AG04449 (cell line): Measurements from ENCODE around the gene TP53.

Experiments used
- CTCF ChIA-PET: fragments of 350-600 bp; formaldehyde crosslinking; extraction: SDS; loops from one replicate; lab custom pipeline; 2021; ENCODE audit warnings: antibody characterized with exemption; lab: Yijun Ruan, JAX
- POLR2A ChIA-PET: fragments of 400-600, 350-600 bp; formaldehyde crosslinking; extraction: SDS; loops from one replicate; lab custom pipeline; 2020; ENCODE audit warnings: antibody characterized with exemption, inconsistent platforms; lab: Yijun Ruan, JAX
- DNase-seq: peaks from one replicate; pipeline ENCODE4 v3.0.0-alpha.2; 2010; ENCODE audit warnings: low read depth, low spot score
- H3K4me3 ChIP-seq: 2 replicates; pipeline ENCODE4 v1.5.1; 2011; ENCODE audit warnings: low read depth, mild to moderate bottlenecking, control low read depth, low read length
- CTCF ChIP-seq: IDR thresholded peaks from one replicate; pipeline ENCODE4 v1.5.1; 2011; ENCODE audit warnings: mild to moderate bottlenecking, moderate library complexity, low read length, control low read depth, inconsistent platforms; ENCODE audit not compliant: insufficient read depth; ENCODE audit errors: missing control alignments

TP53 gene

GRCh38 chr17:7688808-7689316 is 1.6 kb upstream of the TP53 start:
- ChIA-PET CTCF (interaction anchor here (0.7 to 9.5 kb wide), 23 partner anchors 11 to 175 kb away, joined by 3 to 201 read pairs (median 14); partner anchors contain the start of genes ATP1B2, MPDU1, SAT2 and SHBG), POLR2A (interaction anchor here (0.6 to 2.2 kb wide), 3 partner anchors 28 to 126 kb away, joined by 4 to 15 read pairs (median 4); no protein-coding TSS in a partner anchor)
- H3K4me3 ChIP-seq, result peak overlapping the region; percentile 66
- no peak for DNase-seq
- no peak for TF ChIP-seq CTCF

- CTCF ChIA-PET, result interaction anchor here (0.6 to 9.5 kb wide), 70 partner anchors 12 to 761 kb away, joined by 3 to 201 read pairs (median 5); partner anchors contain the start of genes ATP1B2, CD68, EFNB3 and FXR2
- H3K4me3 ChIP-seq, result peak within 1 kb of the TSS; percentile 99
- TF ChIP-seq CTCF, result peak; percentile 94
- POLR2A ChIA-PET, result interaction anchor here (0.7 to 3.0 kb wide), 14 partner anchors 11 to 486 kb away, joined by 3 to 21 read pairs (median 4); partner anchors contain the start of genes CD68, EFNB3, FXR2 and MPDU1
- DNase-seq, result peak; percentile 94
Observed at GRCh38 chr17:7687908-7688807, 868 bp upstream of the TP53 start, which contains the start of gene WRAP53. WRAP53 (plus strand) TSS chr17:7688477; CDS start chr17:7688649, 172 bp downstream.

- peak; percentile 28 for DNase-seq
- ChIA-PET CTCF (interaction anchor here (0.8 to 9.5 kb wide), 27 partner anchors 11 to 641 kb away, joined by 3 to 201 read pairs (median 13); partner anchors contain the start of genes CD68, FXR2, MPDU1 and SAT2), POLR2A (interaction anchor here (0.6 to 3.0 kb wide), 18 partner anchors 9 to 357 kb away, joined by 3 to 21 read pairs (median 4); partner anchors contain the start of genes CD68, EFNB3, FXR2 and MPDU1)
- peak overlapping the region; percentile 99 for H3K4me3 ChIP-seq
- TF ChIP-seq CTCF, result no peak
Observed at GRCh38 chr17:7686222-7687071, 843 bp downstream of the TP53 start.

GRCh38 chr17:7685533-7686221 is 1.6 kb downstream of the TP53 start:
- peak; percentile 45 for DNase-seq
- CTCF ChIA-PET, result interaction anchor here (0.8 to 9.5 kb wide), 12 partner anchors 10 to 248 kb away, joined by 3 to 201 read pairs (median 24); partner anchors contain the start of genes MPDU1, SAT2, SHBG and SOX15
- no peak for TF ChIP-seq CTCF
- H3K4me3 ChIP-seq, result peak overlapping the region; percentile 99
- POLR2A ChIA-PET, result interaction anchor here (0.6 to 3.0 kb wide), 12 partner anchors 11 to 356 kb away, joined by 3 to 21 read pairs (median 5); partner anchors contain the start of genes CD68, EFNB3, FXR2 and MPDU1

GRCh38 chr17:7684851-7685532 is 2.3 kb downstream of the TP53 start:
- CTCF ChIA-PET, result interaction anchor here (0.8 to 9.5 kb wide), 3 partner anchors 12 to 71 kb away, joined by 3 to 201 read pairs (median 3); partner anchors contain the start of genes SAT2 and SHBG
- H3K4me3 ChIP-seq, result peak overlapping the region; percentile 99
- no peak for DNase-seq
- POLR2A ChIA-PET, result no interaction called here
- no peak for TF ChIP-seq CTCF
